ENCODE results near the gene CAND2.

GRCh38 chr3:12812812-12813211 lies 16.3 kb downstream of the CAND2 start:
- TF ChIP-seq CTCF (IDR thresholded peaks at IDR 0.05): no peak
- no peak for TF ChIP-seq POLR2A (IDR thresholded peaks at IDR 0.05)
